DMS79 treated with DMSO at 0.1 percent for 48 hours (cell line): ENCODE data around the gene TOMM6.
"Not testable (repeated sequence)": the region's sequence is repeated elsewhere in the genome, so short reads cannot be mapped to it uniquely, and the experiment has no call there.

ENCODE experiments used
- DNase-seq: peaks from one replicate; lab custom pipeline; 2025; lab: John Stamatoyannopoulos, UW

TOMM6 gene

DNA sequence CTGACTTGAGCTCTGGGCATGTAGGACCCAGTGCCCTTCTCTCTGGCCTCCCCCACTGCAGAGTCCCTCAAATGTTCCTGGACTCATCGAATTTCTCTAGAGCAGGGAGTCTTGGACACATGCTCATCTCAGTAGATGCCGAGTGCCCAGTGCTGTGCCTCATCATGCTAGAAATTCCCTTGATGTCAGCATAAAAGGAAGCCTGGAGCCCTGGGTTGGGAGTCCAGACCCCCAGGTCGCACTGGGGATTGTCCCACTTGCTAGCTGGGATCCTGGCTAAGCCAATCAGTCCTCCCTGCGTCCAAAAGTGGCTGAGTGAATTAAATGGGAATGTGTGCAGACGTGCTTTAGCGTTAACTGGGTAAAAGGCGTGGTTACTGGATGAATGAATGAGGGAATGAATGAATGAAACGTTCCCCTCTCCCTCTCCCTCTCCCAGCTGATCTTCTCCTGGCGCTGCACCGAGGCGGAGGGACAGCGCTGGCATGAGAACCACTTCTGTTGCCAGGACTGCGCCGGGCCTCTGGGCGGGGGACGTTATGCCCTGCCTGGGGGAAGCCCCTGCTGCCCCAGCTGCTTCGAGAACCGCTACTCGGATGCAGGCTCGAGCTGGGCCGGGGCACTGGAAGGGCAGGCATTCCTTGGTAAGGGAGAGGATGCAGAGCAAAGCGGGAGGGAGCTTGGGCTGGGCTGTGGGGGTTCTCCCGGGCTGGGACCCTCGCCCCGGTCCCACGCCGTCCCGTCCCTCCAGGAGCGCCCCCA is 1.6 kb upstream of the TOMM6 start:
- DNase-seq = no peak

DNA sequence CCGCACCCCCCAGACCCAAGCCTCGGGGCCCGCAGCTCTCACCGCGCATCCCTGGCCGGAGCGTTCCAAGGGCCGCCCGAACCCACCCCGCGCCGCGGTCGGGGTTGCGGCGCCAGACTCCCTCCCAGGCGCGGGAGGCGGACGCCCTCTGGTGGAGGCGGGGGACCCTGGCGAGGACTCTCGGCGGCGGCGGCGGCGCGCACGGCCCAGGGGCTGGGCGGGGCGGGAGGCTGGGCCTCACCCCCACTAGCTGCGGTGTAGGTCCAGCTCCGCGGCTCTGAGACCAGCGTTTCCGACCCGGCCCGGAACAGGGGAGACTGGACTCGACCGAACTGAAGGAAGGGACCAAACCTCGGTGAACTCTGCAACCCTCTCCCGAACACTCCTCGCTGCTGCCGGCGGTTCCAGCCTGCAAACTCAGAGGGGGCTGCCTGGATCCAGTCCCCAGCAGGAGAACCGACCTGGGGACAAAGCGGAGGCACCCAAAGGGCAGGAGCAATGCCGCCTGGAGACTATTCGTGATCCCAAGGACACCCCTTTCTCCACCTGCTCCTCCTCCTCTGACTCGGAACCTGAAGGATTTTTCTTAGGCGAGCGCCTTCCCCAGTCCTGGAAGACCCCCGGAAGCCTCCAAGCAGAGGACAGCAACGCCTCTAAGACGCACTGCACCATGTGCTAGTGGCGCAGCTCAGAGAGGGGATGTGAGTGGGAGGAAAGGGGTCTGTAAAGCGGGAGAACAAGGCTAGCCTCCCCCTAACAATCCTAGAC is 859 bp upstream of the TOMM6 start:
- DNase-seq = peak; percentile 44

DNA sequence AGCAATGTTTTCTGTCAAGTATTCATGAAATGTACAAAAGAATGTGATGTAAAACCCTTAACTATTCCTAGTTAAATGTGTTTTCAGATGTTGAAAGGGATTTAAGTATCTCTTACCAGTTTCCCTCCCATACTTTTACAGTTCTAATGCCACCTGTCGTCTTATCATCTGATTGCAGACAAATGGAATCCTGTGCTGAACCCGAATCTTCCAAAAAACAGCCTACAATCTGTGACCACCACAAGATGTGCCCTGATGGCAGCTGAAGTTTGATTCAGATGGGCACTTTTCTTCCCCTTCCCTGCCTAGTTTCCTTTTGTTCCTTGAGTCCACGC is 1.9 kb downstream of the TOMM6 start:
- DNase-seq = no peak

DNA sequence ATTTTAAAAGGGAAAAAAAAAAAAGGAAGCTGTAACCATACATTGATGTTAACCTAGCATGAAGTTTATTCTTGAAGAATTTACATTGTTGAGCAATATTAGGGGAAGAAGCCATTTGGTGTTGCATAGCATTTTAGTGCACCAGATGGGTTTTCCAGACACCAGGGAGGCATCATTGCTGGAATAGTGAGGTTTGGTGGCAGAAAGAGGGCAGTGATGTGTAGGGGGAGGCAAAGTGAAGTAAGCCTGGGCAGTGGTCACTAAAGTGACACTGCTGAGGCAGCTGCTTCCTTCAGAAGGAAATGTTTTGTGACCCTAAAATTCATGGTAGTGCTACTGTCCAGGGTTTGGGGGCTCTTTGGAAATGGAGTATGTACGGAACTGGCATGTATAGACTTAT is 2.6 kb downstream of the TOMM6 start:
- no peak for DNase-seq

DNA sequence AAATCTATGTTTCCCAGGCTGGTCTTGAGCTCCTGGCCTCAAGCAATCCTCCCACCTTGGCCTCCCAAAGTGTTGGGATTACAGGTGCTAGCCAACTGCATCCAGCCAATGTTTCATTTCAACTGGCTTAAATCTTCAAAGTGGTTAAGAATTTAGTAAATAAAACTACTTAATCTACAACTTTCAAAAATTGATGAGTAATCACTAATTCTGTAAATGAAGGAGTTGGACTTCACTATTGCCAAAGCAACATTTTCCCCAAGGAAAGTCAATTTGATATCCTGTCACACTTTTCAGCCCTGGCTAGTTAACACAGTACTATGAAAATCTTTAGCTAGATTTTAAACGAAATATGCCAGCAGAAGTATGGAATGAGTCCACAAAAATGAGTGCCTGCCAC is 3.8 kb downstream of the TOMM6 start:
- no peak for DNase-seq

DNA sequence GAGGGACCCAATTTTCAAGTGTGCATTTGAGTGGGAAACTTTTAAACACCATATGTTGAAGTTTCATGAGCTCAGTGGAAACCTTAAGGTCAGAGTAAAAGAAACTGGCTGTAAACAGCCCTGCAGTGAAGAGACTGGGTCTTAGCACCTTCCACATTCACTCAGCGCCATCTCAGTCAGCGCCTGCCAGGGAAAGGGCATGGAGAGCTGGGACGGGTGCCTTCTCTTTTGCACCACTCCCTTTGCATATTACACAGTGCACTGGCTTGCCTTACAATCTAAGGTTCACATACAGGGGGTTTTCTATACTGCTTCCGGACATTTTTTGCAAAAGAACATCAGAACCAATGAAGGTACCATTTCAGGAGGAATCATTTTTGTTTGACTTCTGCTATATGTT is 4.5 kb downstream of the TOMM6 start:
- DNase-seq = no peak

DNA sequence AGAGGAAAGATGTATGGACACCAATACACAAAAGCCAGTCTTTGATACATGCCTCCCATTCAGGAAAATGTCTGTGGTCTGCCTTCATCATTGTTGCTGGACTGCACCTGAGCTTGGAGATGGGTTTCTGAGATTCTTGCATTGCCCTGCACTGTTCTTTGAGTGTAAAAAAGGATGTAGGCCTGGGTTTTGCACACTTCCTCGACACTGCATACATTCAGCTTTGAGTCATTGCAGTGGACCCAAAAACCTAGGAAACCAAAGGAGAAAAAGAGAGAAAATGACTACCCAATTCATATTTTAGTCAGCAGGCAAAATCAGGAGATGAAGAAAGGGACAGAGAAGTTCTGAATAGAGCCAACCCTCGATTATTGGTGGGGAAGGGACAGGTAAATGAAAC is 9.0 kb downstream of the TOMM6 start:
- no peak for DNase-seq

DNA sequence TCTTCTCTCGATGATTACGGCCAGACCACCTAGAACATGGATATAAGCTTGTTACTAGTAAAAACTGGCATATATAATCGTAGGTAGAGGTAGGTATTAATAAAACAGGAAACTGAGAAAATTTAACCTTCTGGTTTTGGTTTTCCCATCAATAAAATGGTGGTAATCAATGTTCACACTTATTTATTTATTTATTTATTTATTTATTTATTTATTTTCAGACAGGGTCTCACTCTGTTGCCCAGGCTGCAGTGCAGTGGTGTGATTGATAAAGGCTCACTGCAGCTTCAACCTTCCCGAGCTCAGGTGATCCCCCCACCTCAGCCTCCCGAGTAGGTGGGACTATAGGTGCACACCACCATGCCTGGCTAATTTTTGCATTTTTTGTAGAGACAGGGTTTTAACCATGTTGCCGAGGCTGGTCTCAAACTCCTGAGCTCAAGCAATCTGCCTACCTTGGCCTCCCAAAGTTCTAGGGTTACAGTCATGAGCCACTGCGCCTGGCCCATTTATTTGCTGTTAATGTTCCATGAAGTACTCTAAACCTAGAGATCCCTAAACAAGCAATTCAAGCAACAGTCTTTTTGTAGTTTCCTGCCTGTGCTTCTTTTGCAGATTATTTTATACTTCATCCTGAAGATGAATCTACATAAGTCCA is 11.5 kb downstream of the TOMM6 start:
- peak; percentile 82 for DNase-seq

DNA sequence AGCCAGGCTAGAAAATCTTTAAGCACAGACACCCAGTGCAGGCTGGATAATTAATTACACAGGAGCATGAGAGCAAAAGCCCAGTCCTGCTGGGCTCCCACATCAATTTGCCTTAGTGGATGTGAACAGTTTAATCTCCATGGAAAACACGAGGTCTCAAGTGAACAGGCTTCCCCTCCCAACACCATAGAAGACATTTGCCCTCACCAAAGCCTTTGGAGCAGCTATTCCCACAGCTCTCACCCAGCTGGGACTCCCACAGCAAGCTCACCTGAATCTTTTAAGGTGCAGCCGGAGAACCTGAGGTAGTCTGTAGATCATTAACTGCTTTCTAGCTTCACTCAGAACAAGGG is 12.0 kb downstream of the TOMM6 start:
- no peak for DNase-seq

DNA sequence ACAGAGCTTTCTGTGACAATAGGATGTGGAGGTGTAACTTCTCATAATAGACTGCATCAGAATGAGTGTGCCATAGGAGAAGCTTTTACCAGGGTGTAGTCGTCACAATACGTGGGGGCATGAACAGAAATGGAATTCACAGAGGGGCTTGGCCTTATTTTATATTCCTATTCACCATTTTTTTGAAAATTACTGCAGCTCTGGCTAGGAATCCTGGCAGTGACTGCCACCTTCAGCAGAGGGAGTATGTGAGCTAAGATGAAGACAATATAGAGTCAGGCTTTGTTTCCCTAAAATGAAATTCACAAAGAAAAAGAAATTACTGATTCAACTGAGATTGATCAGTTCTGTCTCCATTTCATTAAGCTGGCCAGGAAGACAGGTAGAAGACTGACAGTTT is 13.9 kb downstream of the TOMM6 start:
- no peak for DNase-seq

DNA sequence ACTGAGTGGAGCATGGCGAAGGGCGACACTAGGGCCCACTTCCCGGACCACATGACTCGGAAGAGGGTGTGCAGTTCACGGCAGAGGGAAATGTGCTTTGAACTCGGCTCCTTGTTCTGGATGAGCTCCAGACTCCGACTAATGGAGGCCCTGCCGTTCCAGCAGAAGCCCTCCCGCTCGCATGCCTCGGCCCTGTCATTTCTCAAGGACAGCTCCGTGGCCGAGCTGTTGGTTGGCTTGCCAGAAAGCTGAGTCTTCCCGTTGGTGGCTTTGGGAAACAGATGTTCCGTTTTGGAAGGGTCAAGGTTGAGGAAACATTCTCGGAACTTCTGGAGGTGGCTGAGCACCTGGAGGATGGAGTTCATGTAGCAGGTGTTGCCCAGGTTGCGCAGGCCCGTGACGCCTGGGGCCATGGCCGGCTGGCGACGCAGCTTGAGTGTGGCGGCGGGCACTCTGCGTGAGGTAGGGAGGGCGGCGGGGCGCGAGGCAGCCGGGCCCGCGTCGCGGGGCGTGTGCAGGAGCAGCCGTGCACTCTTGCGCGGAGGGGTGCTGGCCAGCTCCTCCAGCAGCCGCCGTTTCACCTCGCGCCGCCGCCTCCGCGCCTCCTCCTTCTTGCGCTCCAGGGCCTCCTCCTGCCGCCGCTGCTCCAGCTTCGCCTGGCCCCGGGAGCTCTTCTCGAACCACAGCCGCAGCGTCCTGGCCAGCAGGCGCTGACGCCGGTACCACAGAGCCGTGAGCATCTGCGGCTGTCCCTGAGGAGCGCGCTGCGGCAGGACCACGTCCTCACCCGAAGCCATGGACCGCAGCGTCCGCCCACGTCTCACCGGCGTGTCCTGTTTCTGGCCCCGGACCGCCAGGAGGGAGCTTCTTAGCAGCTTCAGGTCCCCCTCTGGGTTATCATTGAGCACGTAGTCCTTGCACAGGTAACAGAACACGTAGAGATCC is 18.6 kb downstream of the TOMM6 start:
- DNase-seq = no peak

DNA sequence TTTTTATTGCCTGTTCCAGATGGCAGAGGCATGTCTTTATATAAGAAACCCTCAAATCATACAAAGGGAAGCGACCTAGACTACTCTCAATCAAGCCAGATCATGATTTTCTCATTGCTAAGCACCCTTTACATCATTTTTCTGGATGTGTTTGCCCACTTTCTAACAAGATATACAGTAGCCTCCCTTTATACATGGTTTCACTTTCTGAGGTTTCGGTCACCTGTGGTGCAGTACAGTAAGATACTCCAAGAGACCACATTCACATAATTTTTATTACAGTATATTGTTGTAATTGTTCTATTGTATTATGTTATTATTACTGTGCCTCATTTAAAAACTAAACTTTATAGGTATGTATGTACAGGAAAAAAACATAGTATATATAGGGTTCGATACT is 23.6 kb downstream of the TOMM6 start:
- DNase-seq = no peak

DNA sequence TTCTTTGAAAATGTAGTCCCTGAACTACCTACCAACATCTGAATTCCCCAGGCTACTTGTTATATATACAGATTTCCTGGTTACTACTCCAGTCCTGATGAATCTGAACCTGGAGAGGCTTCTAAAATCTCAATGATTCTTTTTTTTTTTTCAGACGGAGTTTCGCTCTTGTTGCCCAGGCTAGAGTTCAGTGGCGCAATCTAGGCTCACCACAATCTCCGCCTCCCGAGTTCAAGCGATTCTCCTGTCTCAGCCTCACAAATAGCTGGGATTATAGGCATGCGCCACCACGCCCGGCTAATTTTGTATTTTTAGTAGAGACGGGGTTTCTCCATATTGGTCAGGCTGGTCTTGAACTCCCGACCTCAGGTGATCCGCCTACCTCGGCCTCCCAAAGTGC is 24.5 kb downstream of the TOMM6 start:
- DNase-seq = not testable (repeated sequence)

DNA sequence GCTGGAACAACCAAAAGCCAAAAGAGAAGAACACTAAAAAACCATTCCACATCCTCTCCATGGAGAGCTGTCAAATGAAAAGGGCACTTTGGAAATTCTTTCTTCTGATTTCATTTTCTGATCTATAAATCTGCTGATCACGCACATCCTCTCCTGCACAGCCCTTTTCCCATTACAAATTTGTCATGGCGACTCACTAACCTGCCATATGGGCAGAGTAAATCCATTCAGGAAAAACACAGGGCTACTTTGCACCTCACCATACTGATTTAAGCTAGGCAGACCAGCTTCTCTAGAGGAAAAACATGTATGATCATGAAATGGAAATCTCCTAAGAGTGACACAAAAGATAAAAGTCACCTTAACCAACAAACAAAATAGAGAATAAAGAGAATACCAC is 26.0 kb downstream of the TOMM6 start:
- no peak for DNase-seq

DNA sequence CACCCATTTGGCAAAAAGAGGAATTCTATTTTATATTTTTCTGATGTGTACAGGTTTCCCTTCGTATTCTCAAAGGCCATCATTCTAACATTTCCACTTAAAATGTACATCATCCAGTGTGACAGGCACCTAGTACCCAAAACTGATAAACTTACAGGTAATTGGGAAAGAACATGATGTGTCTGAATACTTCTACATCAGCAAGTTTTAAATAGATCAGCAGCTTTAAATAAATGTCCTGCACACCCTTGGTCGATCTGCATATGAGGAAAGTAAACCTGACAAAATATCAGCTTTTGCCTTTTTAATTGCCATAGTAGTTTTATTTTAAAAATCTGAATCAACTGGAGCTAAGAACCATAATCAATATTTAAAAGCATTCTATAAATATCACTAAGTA is 26.5 kb downstream of the TOMM6 start:
- DNase-seq = no peak

DNA sequence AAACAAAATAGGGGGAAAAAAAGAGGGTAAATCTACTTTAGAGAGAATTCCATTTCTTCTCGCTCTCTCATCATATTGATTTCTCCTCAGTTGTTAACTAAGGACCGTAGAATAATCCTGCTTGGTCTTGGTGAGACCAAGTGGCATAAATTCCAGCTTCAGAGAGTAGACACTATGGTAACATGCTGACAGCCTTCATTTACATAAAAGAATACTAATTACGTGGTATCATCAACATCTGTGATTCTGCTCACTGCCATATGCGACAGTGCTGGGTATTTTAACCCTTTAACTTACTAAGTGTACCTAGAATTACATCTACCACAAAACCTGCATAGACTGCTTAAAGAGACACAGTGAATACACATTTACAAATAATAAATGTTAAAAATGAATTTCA is 27.1 kb downstream of the TOMM6 start:
- no peak for DNase-seq

DNA sequence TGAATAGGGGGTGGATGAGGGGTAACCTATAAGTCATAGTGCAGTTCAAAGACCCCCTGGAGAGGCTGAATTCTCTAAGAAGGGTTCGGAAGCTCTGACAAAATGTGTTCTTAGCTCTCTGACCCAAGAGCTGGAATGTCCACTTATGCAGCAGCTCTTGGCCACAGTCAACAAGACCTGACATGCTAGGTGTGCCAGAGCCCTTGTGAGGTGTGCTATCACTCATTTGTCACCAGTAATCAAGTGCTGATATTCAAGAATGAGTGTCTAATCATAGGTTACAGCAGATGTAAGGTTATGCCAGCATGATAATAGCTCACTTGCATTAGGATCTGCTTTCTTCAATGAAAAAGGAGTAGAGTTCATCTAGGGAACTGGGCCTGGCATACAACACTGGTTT is 28.1 kb downstream of the TOMM6 start:
- DNase-seq = no peak

DNA sequence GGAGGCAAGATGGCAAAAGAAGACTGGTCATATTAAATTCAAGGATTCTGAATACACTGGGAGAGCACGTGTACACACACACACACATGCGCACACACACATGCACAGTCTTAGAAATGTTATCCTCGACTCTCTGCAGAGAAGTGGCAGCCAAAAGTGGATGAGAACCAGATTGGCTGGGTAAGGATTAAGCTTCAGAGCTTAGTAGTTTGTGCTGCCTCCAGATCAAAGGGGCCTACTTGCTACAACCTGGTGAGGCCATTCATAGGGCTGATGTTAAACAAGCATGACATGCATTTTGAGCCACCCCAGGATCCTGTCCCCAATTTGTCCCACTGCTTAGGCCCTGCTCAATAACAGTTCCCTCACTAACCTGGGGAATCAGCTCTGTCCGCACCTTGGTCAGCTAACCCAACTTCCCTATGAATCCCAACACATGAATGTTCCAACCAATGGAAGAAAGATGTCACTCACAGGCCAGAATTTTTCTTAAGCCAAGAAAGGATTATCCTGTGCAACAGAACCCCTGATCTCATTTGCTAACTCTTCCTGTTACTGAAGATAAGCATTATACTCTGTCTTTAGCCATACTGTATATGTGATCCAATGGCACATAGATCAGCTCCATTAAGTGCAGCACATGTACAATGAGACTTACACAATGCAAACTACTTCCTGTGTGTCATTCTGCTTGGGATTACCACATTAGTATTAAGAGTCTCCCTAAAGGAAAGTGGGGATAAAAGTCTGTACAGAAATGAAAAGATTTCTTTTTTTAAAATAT is 31.0 kb downstream of the TOMM6 start:
- no peak for DNase-seq

DNA sequence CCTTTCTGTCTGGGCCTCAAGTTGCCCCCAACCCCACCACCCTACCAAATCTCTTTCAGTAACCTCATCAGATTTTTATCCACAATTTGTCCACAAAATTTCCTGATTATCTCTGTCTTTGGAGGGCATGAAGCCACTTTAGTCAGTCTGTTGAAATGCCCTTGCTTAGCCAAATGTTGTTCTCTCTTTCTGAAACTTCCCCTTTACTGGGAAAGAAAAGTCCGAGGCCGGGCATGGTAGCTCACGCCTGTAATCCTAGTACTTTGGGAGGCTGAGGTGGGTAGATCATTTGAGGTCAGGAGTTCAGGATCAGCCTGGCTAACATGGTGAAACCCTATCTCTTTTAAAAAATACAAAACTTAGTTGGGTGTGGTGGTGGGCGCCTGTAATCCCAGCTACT is 33.8 kb downstream of the TOMM6 start:
- no peak for DNase-seq

DNA sequence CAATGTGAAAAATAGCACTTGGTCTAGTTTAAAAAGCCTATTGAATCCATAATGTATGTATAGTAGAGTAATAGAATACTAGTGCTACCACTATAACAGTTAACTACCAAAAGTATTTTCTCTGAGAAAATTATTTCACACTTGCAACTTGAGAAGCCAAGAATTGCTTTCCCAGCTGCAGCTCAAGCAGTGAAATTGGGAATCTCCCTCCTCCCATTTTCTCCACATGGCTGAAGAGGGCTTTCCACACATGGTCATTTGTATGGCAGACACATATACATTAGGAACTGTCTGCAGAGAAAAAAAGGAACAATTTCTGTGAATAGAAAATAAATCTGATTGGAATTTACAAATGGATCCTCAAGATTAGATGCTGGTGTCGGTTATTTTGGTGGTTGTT is 34.5 kb downstream of the TOMM6 start:
- DNase-seq = no peak

DNA sequence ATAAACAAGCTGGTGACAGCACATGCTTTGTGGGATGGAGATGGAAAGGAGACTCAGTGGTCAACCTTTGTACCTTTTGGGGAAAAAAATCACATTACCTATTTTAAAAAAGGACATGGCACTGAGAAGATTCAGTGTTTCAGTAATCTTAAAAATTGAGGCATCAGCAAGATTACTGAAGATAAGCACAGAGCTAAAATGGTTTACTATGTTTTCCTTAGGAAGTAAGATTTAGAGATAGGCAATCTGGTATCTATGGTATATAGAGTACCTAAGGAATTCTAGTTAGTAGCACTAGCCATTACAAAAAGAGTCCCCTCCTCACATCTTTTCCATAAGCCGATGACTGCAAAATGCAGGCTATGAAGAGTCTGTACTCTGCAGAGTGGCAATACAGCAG is 35.7 kb downstream of the TOMM6 start:
- DNase-seq = no peak
